Fibroblast of the aortic adventitia (primary cell): ENCODE data around the gene PARN. TPM values are rescaled to one million over a fixed set of nuclear protein-coding genes. Genes with fewer than 3 reads are reported as not detected.
"Not testable (repeated sequence)": the region's sequence is repeated elsewhere in the genome, so short reads cannot be mapped to it uniquely, and the experiment has no call there.

Experiments used
- DNase-seq: peaks from one replicate; pipeline ENCODE4 v3.0.0-alpha.2; 2010; ENCODE audit warnings: low read depth
- H3K4me3 ChIP-seq: 2 replicates; pipeline ENCODE4 v1.5.1; 2011; ENCODE audit warnings: low read depth, mild to moderate bottlenecking, control low read depth, low read length, moderate library complexity
- CTCF ChIP-seq: IDR thresholded peaks from 2 replicates; pipeline ENCODE4 v1.5.1; 2011; ENCODE audit warnings: mild to moderate bottlenecking, low read length, control low read depth, inconsistent platforms; ENCODE audit not compliant: insufficient read depth
- total RNA-seq: library from RNA; depleted of rRNA; stranded (reverse); fragments of >200 nt; gene quantifications from 2 replicates; pipeline ENCODE4 v1.2.3, GENCODE V29; 2012; ENCODE audit warnings: low replicate concordance

Gene PARN
- total RNA-seq, 1 donor = 37.2 TPM

GRCh38 chr16:14428043-14428442, 202.0 kb downstream of the PARN start:
- no peak for DNase-seq
- no peak overlapping the region for H3K4me3 ChIP-seq
- no peak for TF ChIP-seq CTCF

- H3K4me3 ChIP-seq = no peak overlapping the region
- TF ChIP-seq CTCF = no peak
- peak; percentile 41 for DNase-seq
Observed at GRCh38 chr16:14427371-14427948, 202.6 kb downstream of the PARN start.

- no peak for TF ChIP-seq CTCF
- DNase-seq = no peak
- H3K4me3 ChIP-seq = no peak overlapping the region
Observed at GRCh38 chr16:14424595-14424994, 205.5 kb downstream of the PARN start.

- no peak overlapping the region for H3K4me3 ChIP-seq
- DNase-seq = peak; percentile 25
- no peak for TF ChIP-seq CTCF
Observed at GRCh38 chr16:14423344-14423743, 206.7 kb downstream of the PARN start.

GRCh38 chr16:14420721-14421488, 209.2 kb downstream of the PARN start:
- TF ChIP-seq CTCF = no peak
- no peak overlapping the region for H3K4me3 ChIP-seq
- no peak for DNase-seq

GRCh38 chr16:14420243-14420642, 209.8 kb downstream of the PARN start:
- not testable (repeated sequence) for H3K4me3 ChIP-seq, DNase-seq

GRCh38 chr16:14419817-14420216, 210.2 kb downstream of the PARN start:
- TF ChIP-seq CTCF = no peak
- no peak overlapping the region for H3K4me3 ChIP-seq
- no peak for DNase-seq
